Spleen (tissue), 7 donors: ENCODE data around the gene DLX2.

ENCODE experiments used
- CTCF ChIP-seq, 11 experiments: fragments of 200-600 bp in 7 of 11; fragments of 450-650 bp in 4 of 11; sonication (generic) in 4 of 11; IDR thresholded peaks in 8 of 11; conservative IDR thresholded peaks in 3 of 11; 1 replicate in 7 of 11; 2 replicates in 4 of 11; pipeline versions ENCODE4 v1.4.0 to v1.8.0; 2016 to 2021; ENCODE audit warnings: antibody characterized with exemption in 11 of 11, inconsistent platforms in 4 of 11, mild to moderate bottlenecking in 1 of 11
- POLR2A ChIP-seq, 3 donors: fragments of 450-650 bp; IDR thresholded peaks; one replicate each; pipeline ENCODE4 v1.5.1; 2017; ENCODE audit warnings: antibody characterized with exemption in 3 of 3, mild to moderate bottlenecking in 1 of 3
- donor health status: DM: no; HTN: no; CAD: no; lungs with moderate emphysema.
- donor health status: DM: no; HTN: no; CAD: no.
- donor health status: DM: no; HTN: no; CAD: no.

- TF ChIP-seq POLR2A (IDR thresholded peaks at IDR 0.05) (no peak), CTCF (IDR thresholded peaks at IDR 0.05 in 8 of 11, conservative IDR thresholded peaks at IDR 0.05 in 3 of 11) (no peak)
Measured at GRCh38 chr2:172082944-172083627, 19.6 kb downstream of the DLX2 start.
